Stimulated activated CD8-positive, alpha-beta memory T cell treated with anti-CD3 and anti-CD28 coated beads, Interleukin-15, amount 100 ng/mL, for 24 hours (primary cell): ENCODE measurements around the gene RNF5.
A peak's percentile ranks its signal among the peaks of the same experiment; 100 is the strongest.
"Not testable (repeated sequence)": the region's sequence is repeated elsewhere in the genome, so short reads cannot be mapped to it uniquely, and the experiment has no call there.

ENCODE experiments used
- DNase-seq: peaks from one replicate; pipeline ENCODE4 v3.0.0-alpha.2; 2020; ENCODE audit warnings: low read depth

Gene RNF5

GRCh38 chr6:32175711-32176475 lies 2.3 kb upstream of the RNF5 start, which contains the start of gene AGPAT1:
TSS of gene AGPAT1 (minus strand) at chr6:32176084. CDS start at chr6:32171496, 4,588 bp downstream.
- peak; percentile 88 for DNase-seq

- no peak for DNase-seq
Observed at GRCh38 chr6:32176476-32177182, 1.6 kb upstream of the RNF5 start.

GRCh38 chr6:32177183-32177787 lies 920 bp upstream of the RNF5 start:
- DNase-seq = no peak

GRCh38 chr6:32178547-32179440 lies 589 bp downstream of the RNF5 start:
- no peak for DNase-seq

- no peak for DNase-seq
Observed at GRCh38 chr6:32179766-32180405, 1.7 kb downstream of the RNF5 start.

GRCh38 chr6:32181148-32181702 lies 3.0 kb downstream of the RNF5 start:
- no peak for DNase-seq

- no peak for DNase-seq
Observed at GRCh38 chr6:32181915-32182529, 3.8 kb downstream of the RNF5 start.

GRCh38 chr6:32182555-32182981 lies 4.4 kb downstream of the RNF5 start:
- DNase-seq = no peak

- DNase-seq = no peak
Observed at GRCh38 chr6:32183030-32183429, 4.8 kb downstream of the RNF5 start.

GRCh38 chr6:32183483-32184083 lies 5.4 kb downstream of the RNF5 start:
- DNase-seq = no peak

- DNase-seq = no peak
Observed at GRCh38 chr6:32184084-32184640, 6.0 kb downstream of the RNF5 start, which contains the start of gene AGER. TSS of gene AGER (minus strand) at chr6:32184253. CDS start at chr6:32184222, 31 bp downstream.

- DNase-seq = not testable (repeated sequence)
Observed at GRCh38 chr6:32185681-32186131, 7.5 kb downstream of the RNF5 start.

GRCh38 chr6:32186151-32186840 lies 8.1 kb downstream of the RNF5 start:
- not testable (repeated sequence) for DNase-seq

- no peak for DNase-seq
Observed at GRCh38 chr6:32187009-32187709, 9.0 kb downstream of the RNF5 start.

- DNase-seq = not testable (repeated sequence)
Observed at GRCh38 chr6:32187725-32188380, 9.6 kb downstream of the RNF5 start.

GRCh38 chr6:32188381-32189068 lies 10.3 kb downstream of the RNF5 start:
- no peak for DNase-seq

- no peak for DNase-seq
Observed at GRCh38 chr6:32189069-32189741, 11.0 kb downstream of the RNF5 start.
